Choroid plexus epithelial cell (primary cell): ENCODE data around the gene RAB40C.

Experiments used
- DNase-seq: peaks from one replicate; pipeline ENCODE4 v3.0.0-alpha.2; 2010; ENCODE audit warnings: low read depth
- H3K4me3 ChIP-seq: 2 replicates; pipeline ENCODE4 v1.5.1; 2011; ENCODE audit warnings: low read depth, mild to moderate bottlenecking, control low read depth, low read length, moderate library complexity
- TF ChIP-seq, protein P1 (sequence below): conservative IDR thresholded peaks from 2 replicates; pipeline ENCODE4 v1.5.1; 2011; ENCODE audit warnings: low read depth, mild to moderate bottlenecking, control low read depth, inconsistent platforms, low read length, moderate library complexity

RAB40C gene

DNA sequence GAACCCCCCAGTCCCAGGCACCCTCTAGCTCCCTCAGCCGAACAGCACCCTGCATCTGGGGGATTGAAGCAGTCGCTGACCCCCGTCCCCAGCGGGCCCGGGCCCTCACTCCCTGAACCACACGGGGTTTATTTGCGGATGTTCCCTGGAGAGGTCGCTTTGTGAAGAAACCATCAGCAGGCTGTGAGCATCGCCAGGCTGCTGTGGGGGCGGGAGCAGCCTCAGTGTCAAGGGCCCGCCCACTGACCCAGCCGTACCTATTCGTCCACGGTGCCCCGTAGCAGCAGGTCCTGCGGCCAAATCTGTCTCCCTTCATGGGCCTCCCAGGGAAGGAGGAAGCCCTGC lies 6.4 kb upstream of the RAB40C start:
- TF ChIP-seq, protein P1, sequence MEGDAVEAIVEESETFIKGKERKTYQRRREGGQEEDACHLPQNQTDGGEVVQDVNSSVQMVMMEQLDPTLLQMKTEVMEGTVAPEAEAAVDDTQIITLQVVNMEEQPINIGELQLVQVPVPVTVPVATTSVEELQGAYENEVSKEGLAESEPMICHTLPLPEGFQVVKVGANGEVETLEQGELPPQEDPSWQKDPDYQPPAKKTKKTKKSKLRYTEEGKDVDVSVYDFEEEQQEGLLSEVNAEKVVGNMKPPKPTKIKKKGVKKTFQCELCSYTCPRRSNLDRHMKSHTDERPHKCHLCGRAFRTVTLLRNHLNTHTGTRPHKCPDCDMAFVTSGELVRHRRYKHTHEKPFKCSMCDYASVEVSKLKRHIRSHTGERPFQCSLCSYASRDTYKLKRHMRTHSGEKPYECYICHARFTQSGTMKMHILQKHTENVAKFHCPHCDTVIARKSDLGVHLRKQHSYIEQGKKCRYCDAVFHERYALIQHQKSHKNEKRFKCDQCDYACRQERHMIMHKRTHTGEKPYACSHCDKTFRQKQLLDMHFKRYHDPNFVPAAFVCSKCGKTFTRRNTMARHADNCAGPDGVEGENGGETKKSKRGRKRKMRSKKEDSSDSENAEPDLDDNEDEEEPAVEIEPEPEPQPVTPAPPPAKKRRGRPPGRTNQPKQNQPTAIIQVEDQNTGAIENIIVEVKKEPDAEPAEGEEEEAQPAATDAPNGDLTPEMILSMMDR: no peak
- no peak for DNase-seq
- H3K4me3 ChIP-seq: no peak overlapping the region

GRCh38 chr16:583815-584591 lies 5.9 kb upstream of the RAB40C start:
- H3K4me3 ChIP-seq: no peak overlapping the region
- DNase-seq: no peak
- TF ChIP-seq, protein P1: no peak

- no peak overlapping the region for H3K4me3 ChIP-seq
- no peak for DNase-seq
- TF ChIP-seq, protein P1: no peak
Observed at GRCh38 chr16:585351-585750, 4.5 kb upstream of the RAB40C start.

- no peak for DNase-seq
- H3K4me3 ChIP-seq: no peak overlapping the region
- TF ChIP-seq, protein P1: no peak
Observed at GRCh38 chr16:586047-586644, 3.7 kb upstream of the RAB40C start.

DNA sequence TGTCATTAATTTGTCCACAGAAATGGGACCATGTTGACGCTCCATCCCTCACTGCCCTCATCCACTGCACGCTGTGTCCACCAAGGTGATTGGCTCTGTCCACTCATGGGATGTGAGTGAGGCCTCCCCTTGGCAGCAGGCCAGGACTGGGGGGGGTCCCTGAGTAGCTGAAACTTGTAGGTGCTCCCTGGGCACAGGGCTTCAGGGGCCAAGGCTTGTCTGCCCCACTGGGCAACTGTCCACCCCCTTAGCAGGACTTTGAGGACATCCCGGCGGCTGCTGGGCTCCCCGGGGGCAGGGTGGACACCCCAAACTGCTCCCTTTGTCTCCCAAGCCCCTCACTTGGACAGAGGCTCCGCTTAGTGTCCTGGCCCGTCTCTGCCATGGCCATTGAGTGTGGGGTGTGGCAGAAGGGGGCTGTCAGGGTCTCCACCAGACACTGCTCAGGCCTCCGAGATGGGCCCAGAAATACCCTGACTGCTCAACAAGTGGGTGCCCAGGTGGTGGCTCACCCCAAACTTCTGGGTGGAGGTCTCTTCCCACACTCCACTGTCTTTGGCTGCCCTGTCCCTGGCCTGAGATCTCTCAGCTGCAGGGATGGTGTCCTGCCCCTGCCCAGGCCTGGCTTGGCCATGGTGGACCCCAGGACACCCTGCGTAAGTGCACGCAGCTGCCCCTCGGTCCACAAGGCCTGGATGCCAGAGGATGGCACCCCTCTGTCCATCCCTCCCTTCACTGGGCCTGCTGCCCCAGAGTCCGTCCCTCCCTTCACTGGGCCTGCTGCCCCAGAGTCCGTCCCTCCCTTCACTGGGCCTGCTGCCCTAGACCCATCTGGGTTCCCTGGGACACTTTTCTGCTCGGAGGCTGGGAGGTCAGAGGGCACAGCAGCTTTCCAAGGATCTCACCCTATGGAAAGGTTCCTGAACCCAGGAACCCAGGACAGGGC lies 2.9 kb upstream of the RAB40C start:
- TF ChIP-seq, protein P1: no peak
- DNase-seq: no peak

GRCh38 chr16:588639-588888 lies 1.3 kb upstream of the RAB40C start:
- H3K4me3 ChIP-seq: peak overlapping the region; percentile 93
- TF ChIP-seq, protein P1: no peak
- DNase-seq: peak; percentile 79

More for the DNA sequence above, 2.9 kb upstream of the RAB40C start:
- no peak overlapping the region for H3K4me3 ChIP-seq
